Astrocyte (in vitro differentiated cells and primary cell): Measurements from ENCODE around the gene ZFYVE19. TPM values are rescaled to one million over a fixed set of nuclear protein-coding genes. Genes with fewer than 3 reads are reported as not detected.

Experiments used
- DNase-seq: peaks from one replicate; pipeline ENCODE4 v3.0.0-alpha.2; 2010; ENCODE audit warnings: low read depth
- FAIRE-seq: peaks from 2 replicates; lab custom pipeline; 2011; peaks lifted over from hg19 to GRCh38; lab: Jason Lieb, UNC
- H2AFZ ChIP-seq: 2 replicates; pipeline ENCODE4 v1.6.0; 2012; ENCODE audit warnings: low read depth, low read length, inconsistent platforms
- H3K27ac ChIP-seq: 2 replicates; pipeline ENCODE4 v1.5.1; 2011; ENCODE audit warnings: low read depth, low read length, inconsistent platforms
- H3K27me3 ChIP-seq: 2 replicates; pipeline ENCODE4 v1.6.0; 2011; ENCODE audit warnings: low read length, inconsistent platforms; ENCODE audit not compliant: insufficient read depth
- H3K36me3 ChIP-seq: 2 replicates; pipeline ENCODE4 v1.5.1; 2011; ENCODE audit warnings: low read length, inconsistent platforms; ENCODE audit not compliant: insufficient read depth
- H3K4me1 ChIP-seq: 2 replicates; pipeline ENCODE4 v1.5.1; 2011; ENCODE audit warnings: low read length, inconsistent platforms; ENCODE audit not compliant: insufficient read depth
- H3K4me2 ChIP-seq: 2 replicates; pipeline ENCODE4 v1.6.0; 2012; ENCODE audit warnings: low read length, inconsistent platforms
- H3K4me3 ChIP-seq: 2 replicates; pipeline ENCODE4 v1.5.1; 2011; ENCODE audit warnings: low read depth, mild to moderate bottlenecking, low read length, inconsistent platforms; ENCODE audit not compliant: insufficient read depth
- H3K79me2 ChIP-seq: 2 replicates; pipeline ENCODE4 v1.6.0; 2012; ENCODE audit warnings: mild to moderate bottlenecking, low read length, inconsistent platforms; ENCODE audit not compliant: insufficient read depth
- H3K9ac ChIP-seq: 2 replicates; pipeline ENCODE4 v1.6.0; 2012; ENCODE audit warnings: mild to moderate bottlenecking, low read length, inconsistent platforms
- H3K9me3 ChIP-seq: 2 replicates; pipeline ENCODE4 v1.5.1; 2012; ENCODE audit warnings: low read depth, mild to moderate bottlenecking, low read length, inconsistent platforms; ENCODE audit not compliant: insufficient read depth
- H4K20me1 ChIP-seq: 2 replicates; pipeline ENCODE4 v1.6.0; 2012; ENCODE audit warnings: low read length, inconsistent platforms; ENCODE audit not compliant: insufficient read depth
- H3K27ac Mint-ChIP-seq: one replicate; pipeline ENCODE4 v1.8.0; 2021; ENCODE audit warnings: mild to moderate bottlenecking, mixed read lengths; ENCODE audit not compliant: unreplicated experiment
- H3K27me3 Mint-ChIP-seq: one replicate; pipeline ENCODE4 v1.8.0; 2021; ENCODE audit warnings: low read depth, mixed read lengths; ENCODE audit not compliant: unreplicated experiment
- H3K36me3 Mint-ChIP-seq: one replicate; pipeline ENCODE4 v1.8.0; 2021; ENCODE audit warnings: low read depth, mixed read lengths; ENCODE audit not compliant: unreplicated experiment
- H3K4me1 Mint-ChIP-seq: one replicate; pipeline ENCODE4 v1.8.0; 2021; ENCODE audit warnings: low read depth, mixed read lengths; ENCODE audit not compliant: unreplicated experiment
- H3K4me3 Mint-ChIP-seq: one replicate; pipeline ENCODE4 v1.8.0; 2021; ENCODE audit warnings: mild to moderate bottlenecking, moderate library complexity, mixed read lengths; ENCODE audit not compliant: unreplicated experiment
- H3K9me3 Mint-ChIP-seq: one replicate; pipeline ENCODE4 v1.8.0; 2021; ENCODE audit warnings: mild to moderate bottlenecking, mixed read lengths; ENCODE audit not compliant: unreplicated experiment
- CTCF ChIP-seq: IDR thresholded peaks from 2 replicates; pipeline ENCODE4 v1.5.1; 2011; ENCODE audit warnings: low read depth, mild to moderate bottlenecking, inconsistent platforms, low read length, moderate library complexity; ENCODE audit not compliant: insufficient read depth
- EZH2 ChIP-seq: IDR thresholded peaks from 2 replicates; pipeline ENCODE4 v1.6.1; 2012; ENCODE audit warnings: mild to moderate bottlenecking, low read length, inconsistent platforms; ENCODE audit not compliant: insufficient read depth
- total RNA-seq: library from RNA; stranded (reverse); gene quantifications from 2 replicates; pipeline ENCODE4 v1.2.1, GENCODE V29; 2021

The ZFYVE19 gene
- total RNA-seq, 1 donor from 2014 or later = 13.0 TPM

DNA sequence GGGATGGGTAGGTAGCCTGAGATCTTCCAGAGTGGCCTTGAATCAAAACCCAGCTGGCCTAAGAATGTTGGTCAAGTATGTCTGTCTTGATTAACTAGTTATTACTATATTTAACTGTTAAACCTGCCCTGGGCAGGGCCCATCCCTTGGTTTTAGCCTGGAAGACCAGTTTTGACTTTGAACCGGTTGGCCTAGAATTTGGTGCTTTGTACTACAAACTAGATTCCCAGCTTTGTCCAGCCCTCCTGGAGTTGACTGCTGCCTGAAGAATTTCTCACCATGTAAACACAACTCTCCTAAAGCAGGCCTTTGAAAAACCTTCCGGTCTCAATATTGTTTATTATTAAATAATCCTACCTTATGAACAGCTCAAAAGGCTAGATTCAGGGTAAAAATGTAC, 21.1 kb upstream of the ZFYVE19 start:
- Histone ChIP-seq H3K4me2 (no peak overlapping the region), H3K4me3 (no peak overlapping the region), H4K20me1 (peaks cover 51% of the 10 kb centered on the region), H3K27ac (no peak overlapping the region), H2AFZ (no peak overlapping the region), H3K27me3 (no peaks in the 10 kb centered on the region), H3K79me2 (peaks cover 35% of the 10 kb centered on the region), H3K9me3 (no peaks in the 10 kb centered on the region), H3K36me3 (peaks cover 4% of the 10 kb centered on the region), H3K9ac (no peak overlapping the region), H3K4me1 (peaks cover 22% of the 10 kb centered on the region)
- Mint-ChIP-seq H3K9me3 (no peaks in the 10 kb centered on the region), H3K4me1 (peaks cover 6% of the 10 kb centered on the region), H3K4me3 (no peak overlapping the region), H3K27me3 (no peaks in the 10 kb centered on the region), H3K36me3 (peaks cover 2% of the 10 kb centered on the region), H3K27ac (no peak overlapping the region)
- FAIRE-seq = no peak
- TF ChIP-seq CTCF (no peak), EZH2 (no peak)
- DNase-seq = no peak

DNA sequence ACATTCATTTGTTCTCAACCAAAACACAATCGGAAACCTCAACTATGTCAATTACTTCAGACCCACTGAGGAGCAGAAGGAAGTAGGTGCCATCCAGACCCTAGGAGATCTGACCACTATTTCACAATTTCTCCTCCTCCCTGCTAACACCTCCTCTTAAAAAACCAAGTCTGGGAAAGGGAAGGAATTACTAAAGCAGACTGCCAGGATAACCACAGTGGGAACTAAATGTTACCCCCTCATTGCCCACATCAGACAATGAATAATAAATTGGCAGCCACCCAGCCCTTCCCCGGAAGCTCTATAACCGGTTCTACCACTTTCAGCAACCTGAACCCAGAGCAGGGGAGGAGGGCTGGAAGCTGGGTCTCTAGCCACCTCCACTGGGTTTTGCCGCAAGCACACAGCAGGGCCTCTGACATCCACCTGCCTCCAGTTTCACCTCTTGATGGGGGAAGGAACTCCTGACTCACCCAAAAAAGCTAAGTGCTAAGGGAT, 19.5 kb upstream of the ZFYVE19 start:
- Histone ChIP-seq H3K36me3 (peaks cover 6% of the 10 kb centered on the region), H3K79me2 (peaks cover 40% of the 10 kb centered on the region), H3K9ac (peak overlapping the region; percentile 31), H4K20me1 (peaks cover 48% of the 10 kb centered on the region), H3K27me3 (no peaks in the 10 kb centered on the region), H3K4me2 (peak overlapping the region; percentile 60), H3K4me3 (no peak overlapping the region), H2AFZ (no peak overlapping the region), H3K27ac (peak overlapping the region; percentile 36), H3K9me3 (no peaks in the 10 kb centered on the region), H3K4me1 (peaks cover 23% of the 10 kb centered on the region)
- DNase-seq (peak; percentile 91), FAIRE-seq (no peak)
- Mint-ChIP-seq H3K4me3 (no peak overlapping the region), H3K4me1 (peaks cover 6% of the 10 kb centered on the region), H3K9me3 (no peaks in the 10 kb centered on the region), H3K27ac (peak overlapping the region; percentile 55), H3K36me3 (peaks cover 8% of the 10 kb centered on the region), H3K27me3 (no peaks in the 10 kb centered on the region)
- TF ChIP-seq CTCF (no peak), EZH2 (no peak)

GRCh38 chr15:40787991-40788390, 18.9 kb upstream of the ZFYVE19 start:
- Mint-ChIP-seq H3K27me3 (no peaks in the 10 kb centered on the region), H3K36me3 (peaks cover 8% of the 10 kb centered on the region), H3K4me1 (peaks cover 6% of the 10 kb centered on the region), H3K4me3 (no peak overlapping the region), H3K9me3 (no peaks in the 10 kb centered on the region), H3K27ac (no peak overlapping the region)
- H3K4me1 ChIP-seq = peaks cover 29% of the 10 kb centered on the region
- H3K27ac ChIP-seq = peak overlapping the region; percentile 36
- H3K9ac ChIP-seq = peak overlapping the region; percentile 31
- DNase-seq (no peak), FAIRE-seq (no peak)
- H2AFZ ChIP-seq = no peak overlapping the region
- peaks cover 42% of the 10 kb centered on the region for H4K20me1 ChIP-seq
- H3K9me3 ChIP-seq = no peaks in the 10 kb centered on the region
- no peak overlapping the region for H3K4me3 ChIP-seq
- H3K79me2 ChIP-seq = peaks cover 41% of the 10 kb centered on the region
- H3K36me3 ChIP-seq = peaks cover 6% of the 10 kb centered on the region
- H3K27me3 ChIP-seq = no peaks in the 10 kb centered on the region
- peak overlapping the region; percentile 60 for H3K4me2 ChIP-seq
- TF ChIP-seq CTCF = no peak
- no peak for TF ChIP-seq EZH2
